ENCODE results near the gene HADHA. TPM values are rescaled to one million over a fixed set of nuclear protein-coding genes. Genes with fewer than 3 reads are reported as not detected.

HADHA gene
- polyA plus RNA-seq, 1 donor (not counting 4 experiments of a cell fraction or from before 2014, with no cell fraction given): 150 TPM

GRCh38 chr2:26172189-26172870 is 72.1 kb downstream of the HADHA start:
- dilution Hi-C loops (cut with MboI; ENCODE audit: extremely low pct_ligation_motif_present, low sequenced_read_pairs): no loop called here
- TF ChIP-seq EZH2 (IDR thresholded peaks at IDR 0.05; ENCODE audit: low read length) (no peak), CTCF (optimal IDR thresholded peaks at IDR 0.05 in 1 of 3, IDR thresholded peaks at IDR 0.05 in 1 of 3, conservative IDR thresholded peaks at IDR 0.05 in 1 of 3; ENCODE audit: extremely low read depth in 1 of 3, insufficient read depth in 2 of 3, low read length in 3 of 3) (no peak)
- Histone ChIP-seq H3K4me3 (ENCODE audit: control insufficient read depth in 2 of 3, extremely low read depth in 1 of 3, insufficient read depth in 2 of 3, low read depth in 1 of 3, low read length in 3 of 3) (no peak overlapping the region), H3K9me3 (ENCODE audit: control insufficient read depth, low read depth, low read length) (no peaks in the 10 kb centered on the region), H3K9ac (ENCODE audit: control insufficient read depth, extremely low read depth, insufficient read depth, low read length) (no peak overlapping the region), H3K4me2 (ENCODE audit: control insufficient read depth, extremely low read depth, insufficient read depth, low read depth, low read length) (no peak overlapping the region), H3K27ac (ENCODE audit: control insufficient read depth, insufficient read depth, low read length) (no peak overlapping the region), H2AFZ (ENCODE audit: control insufficient read depth, low read length) (no peak overlapping the region), H4K20me1 (ENCODE audit: control insufficient read depth, extremely low read depth, insufficient read depth, low read length) (no peaks in the 10 kb centered on the region), H3K9me1 (ENCODE audit: control insufficient read depth, extremely low read depth, insufficient read depth, low read length) (no peaks in the 10 kb centered on the region), H3K27me3 (ENCODE audit: control insufficient read depth, extremely low read depth, insufficient read depth, low read length) (peaks cover 18% of the 10 kb centered on the region), H3K4me1 (ENCODE audit: control insufficient read depth, extremely low read depth, insufficient read depth, low read length) (no peaks in the 10 kb centered on the region), H3K79me2 (ENCODE audit: control insufficient read depth, insufficient read depth, low read length) (no peaks in the 10 kb centered on the region), H3K36me3 (ENCODE audit: control insufficient read depth in 2 of 2, extremely low read depth in 1 of 2, insufficient read depth in 2 of 2, low read length in 2 of 2) (no peaks in the 10 kb centered on the region)
- DNase-seq (ENCODE audit: low read depth, low spot score): no peak
- FAIRE-seq: no peak

- TF ChIP-seq CTCF (optimal IDR thresholded peaks at IDR 0.05 in 1 of 3, IDR thresholded peaks at IDR 0.05 in 1 of 3, conservative IDR thresholded peaks at IDR 0.05 in 1 of 3; ENCODE audit: extremely low read depth in 1 of 3, insufficient read depth in 2 of 3, low read length in 3 of 3): no peak
- no peak for TF ChIP-seq EZH2 (IDR thresholded peaks at IDR 0.05; ENCODE audit: low read length)
- peaks cover 18% of the 10 kb centered on the region for H3K27me3 ChIP-seq (ENCODE audit: control insufficient read depth, extremely low read depth, insufficient read depth, low read length)
- H3K79me2 ChIP-seq (ENCODE audit: control insufficient read depth, insufficient read depth, low read length): no peaks in the 10 kb centered on the region
- H2AFZ ChIP-seq (ENCODE audit: control insufficient read depth, low read length): no peak overlapping the region
- dilution Hi-C loops (cut with MboI; ENCODE audit: extremely low pct_ligation_motif_present, low sequenced_read_pairs): no loop called here
- H3K4me3 ChIP-seq (ENCODE audit: control insufficient read depth in 2 of 3, extremely low read depth in 1 of 3, insufficient read depth in 2 of 3, low read depth in 1 of 3, low read length in 3 of 3): no peak overlapping the region
- no peak overlapping the region for H3K27ac ChIP-seq (ENCODE audit: control insufficient read depth, insufficient read depth, low read length)
- H3K9me3 ChIP-seq (ENCODE audit: control insufficient read depth, low read depth, low read length): no peaks in the 10 kb centered on the region
- H3K4me1 ChIP-seq (ENCODE audit: control insufficient read depth, extremely low read depth, insufficient read depth, low read length): no peaks in the 10 kb centered on the region
- H3K4me2 ChIP-seq (ENCODE audit: control insufficient read depth, extremely low read depth, insufficient read depth, low read depth, low read length): no peak overlapping the region
- H3K9ac ChIP-seq (ENCODE audit: control insufficient read depth, extremely low read depth, insufficient read depth, low read length): no peak overlapping the region
- no peaks in the 10 kb centered on the region for H4K20me1 ChIP-seq (ENCODE audit: control insufficient read depth, extremely low read depth, insufficient read depth, low read length)
- FAIRE-seq: no peak
- H3K36me3 ChIP-seq (ENCODE audit: control insufficient read depth in 2 of 2, extremely low read depth in 1 of 2, insufficient read depth in 2 of 2, low read length in 2 of 2): no peaks in the 10 kb centered on the region
- DNase-seq (ENCODE audit: low read depth, low spot score): no peak
- no peaks in the 10 kb centered on the region for H3K9me1 ChIP-seq (ENCODE audit: control insufficient read depth, extremely low read depth, insufficient read depth, low read length)
Observed at GRCh38 chr2:26170795-26171194, 73.6 kb downstream of the HADHA start.

Measured in keratinocyte (primary cell).